Measurements from ENCODE around the gene ZNF350.

DNA sequence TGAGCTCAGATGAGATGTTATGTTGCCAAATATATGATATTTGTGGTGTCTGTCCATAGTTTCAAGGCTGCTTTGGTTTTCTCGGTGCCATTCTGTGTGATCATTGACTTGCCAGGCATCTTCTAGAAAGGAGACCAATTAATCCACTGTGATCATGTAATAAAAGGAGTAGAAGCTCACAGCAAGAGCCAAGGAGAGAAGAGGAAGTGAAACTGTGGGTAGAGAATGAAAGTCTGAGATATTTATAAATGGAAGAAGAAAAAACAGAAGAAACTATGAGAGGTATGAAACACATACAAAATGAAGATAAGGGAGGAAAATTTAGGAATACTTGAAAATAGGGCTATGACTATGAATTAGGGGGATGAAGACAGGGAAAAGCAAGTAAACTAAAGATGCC is 70.5 kb downstream of the ZNF350 start:
- TF ChIP-seq CTCF (IDR thresholded peaks at IDR 0.05), result no peak
- TF ChIP-seq POLR2A (IDR thresholded peaks at IDR 0.05), result no peak
